22Rv1 (cell line): ENCODE measurements around the gene GCN1.

ENCODE experiments used
- CTCF ChIP-seq: fragments of 450-650 bp; IDR thresholded peaks from 2 replicates; pipeline ENCODE4 v1.5.1; 2017; ENCODE audit warnings: mild to moderate bottlenecking
- ZFX ChIP-seq: fragments of 450-650 bp; IDR thresholded peaks from 2 replicates; pipeline ENCODE4 v1.6.1; 2017; ENCODE audit warnings: antibody characterized with exemption, borderline replicate concordance

DNA sequence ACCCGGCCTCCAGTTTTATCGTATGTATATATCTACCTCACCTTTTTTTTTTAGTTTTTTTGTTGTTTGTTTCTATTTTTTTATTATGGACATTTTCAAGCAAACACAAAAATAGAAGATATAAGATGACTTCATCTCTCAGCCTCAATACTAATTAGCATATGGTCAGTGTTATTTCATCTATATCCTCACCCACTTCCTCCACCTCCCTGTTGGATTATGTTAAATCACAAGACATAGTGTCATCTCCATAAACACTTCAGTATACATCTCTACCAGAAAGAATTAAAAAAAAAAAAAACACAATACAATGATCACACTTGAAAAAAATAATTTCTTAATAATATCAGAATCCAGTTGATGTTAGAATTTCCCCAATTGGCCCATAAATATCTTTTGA is 112.9 kb downstream of the GCN1 start:
- TF ChIP-seq CTCF (no peak), ZFX (no peak)
